Astrocyte (in vitro differentiated cells and primary cell): ENCODE measurements around the gene GIT1.

Source experiments
- CTCF ChIP-seq: IDR thresholded peaks from 2 replicates; pipeline ENCODE4 v1.5.1; 2011; ENCODE audit warnings: low read depth, mild to moderate bottlenecking, inconsistent platforms, low read length, moderate library complexity; ENCODE audit not compliant: insufficient read depth
- EZH2 ChIP-seq: IDR thresholded peaks from 2 replicates; pipeline ENCODE4 v1.6.1; 2012; ENCODE audit warnings: mild to moderate bottlenecking, low read length, inconsistent platforms; ENCODE audit not compliant: insufficient read depth

- no peak for TF ChIP-seq CTCF
- no peak for TF ChIP-seq EZH2
Observed at GRCh38 chr17:29596811-29597210, 7.4 kb upstream of the GIT1 start.
